ENCODE measurements around the gene CSMD2. TPM values are rescaled to one million over a fixed set of nuclear protein-coding genes. Genes with fewer than 3 reads are reported as not detected.

CSMD2 gene
- total RNA-seq, 1 donor from 2014 or later = 2.6 TPM

- Histone ChIP-seq H3F3A (ENCODE audit: low read depth) (peaks cover 17% of the 10 kb centered on the region), H3K4me2 (peak overlapping the region; percentile 41)
- H3K36me3 Mint-ChIP-seq = no peaks in the 10 kb centered on the region
Observed at GRCh38 chr1:33997127-33998036, 167.6 kb downstream of the CSMD2 start.

GRCh38 chr1:33996281-33996680 lies 168.7 kb downstream of the CSMD2 start:
- Histone ChIP-seq H3K36me3 (no peaks in the 10 kb centered on the region), H3K79me2 (ENCODE audit: low read depth) (no peaks in the 10 kb centered on the region), H3K4me1 (peaks cover 35% of the 10 kb centered on the region), H3K27ac (no peak overlapping the region), H3K27me3 (no peaks in the 10 kb centered on the region), H3K4me3 (no peak overlapping the region), H2AFZ (replicated peaks) (no peak overlapping the region), H3K9ac (no peak overlapping the region), H4K20me1 (ENCODE audit: low read depth) (no peaks in the 10 kb centered on the region), H3F3A (ENCODE audit: low read depth) (peaks cover 17% of the 10 kb centered on the region), H3K9me3 (ENCODE audit: low read depth) (no peaks in the 10 kb centered on the region), H3K4me2 (no peak overlapping the region)
- no peak for DNase-seq (ENCODE audit: low spot score)
- TF ChIP-seq EZH2phosphoT487 (IDR thresholded peaks at IDR 0.05) (no peak), EZH2 (IDR thresholded peaks at IDR 0.05) (no peak)
- TF ChIP-seq, protein P1, sequence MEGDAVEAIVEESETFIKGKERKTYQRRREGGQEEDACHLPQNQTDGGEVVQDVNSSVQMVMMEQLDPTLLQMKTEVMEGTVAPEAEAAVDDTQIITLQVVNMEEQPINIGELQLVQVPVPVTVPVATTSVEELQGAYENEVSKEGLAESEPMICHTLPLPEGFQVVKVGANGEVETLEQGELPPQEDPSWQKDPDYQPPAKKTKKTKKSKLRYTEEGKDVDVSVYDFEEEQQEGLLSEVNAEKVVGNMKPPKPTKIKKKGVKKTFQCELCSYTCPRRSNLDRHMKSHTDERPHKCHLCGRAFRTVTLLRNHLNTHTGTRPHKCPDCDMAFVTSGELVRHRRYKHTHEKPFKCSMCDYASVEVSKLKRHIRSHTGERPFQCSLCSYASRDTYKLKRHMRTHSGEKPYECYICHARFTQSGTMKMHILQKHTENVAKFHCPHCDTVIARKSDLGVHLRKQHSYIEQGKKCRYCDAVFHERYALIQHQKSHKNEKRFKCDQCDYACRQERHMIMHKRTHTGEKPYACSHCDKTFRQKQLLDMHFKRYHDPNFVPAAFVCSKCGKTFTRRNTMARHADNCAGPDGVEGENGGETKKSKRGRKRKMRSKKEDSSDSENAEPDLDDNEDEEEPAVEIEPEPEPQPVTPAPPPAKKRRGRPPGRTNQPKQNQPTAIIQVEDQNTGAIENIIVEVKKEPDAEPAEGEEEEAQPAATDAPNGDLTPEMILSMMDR (IDR thresholded peaks at IDR 0.05) = no peak
- H3K27ac Mint-ChIP-seq = no peak overlapping the region
- H3K9me3 Mint-ChIP-seq = no peaks in the 10 kb centered on the region
- no peaks in the 10 kb centered on the region for H3K36me3 Mint-ChIP-seq
- peaks cover 22% of the 10 kb centered on the region for H3K4me1 Mint-ChIP-seq
- H3K27me3 Mint-ChIP-seq (ENCODE audit: insufficient read depth, low read depth) = peaks cover 2% of the 10 kb centered on the region
- no peak overlapping the region for H3K4me3 Mint-ChIP-seq

More at GRCh38 chr1:33997127-33998036, 167.6 kb downstream of the CSMD2 start:
- Mint-ChIP-seq H3K27ac (no peak overlapping the region), H3K27me3 (ENCODE audit: insufficient read depth, low read depth) (no peaks in the 10 kb centered on the region), H3K4me3 (peak overlapping the region; percentile 32), H3K4me1 (peaks cover 22% of the 10 kb centered on the region), H3K9me3 (no peaks in the 10 kb centered on the region)
- H3K9ac ChIP-seq = no peak overlapping the region
- H3K36me3 ChIP-seq = no peaks in the 10 kb centered on the region
- no peaks in the 10 kb centered on the region for H4K20me1 ChIP-seq (ENCODE audit: low read depth)
- H3K27ac ChIP-seq = no peak overlapping the region
- no peak for DNase-seq (ENCODE audit: low spot score)
- peaks cover 35% of the 10 kb centered on the region for H3K4me1 ChIP-seq
- no peak overlapping the region for H3K4me3 ChIP-seq
- H3K27me3 ChIP-seq = no peaks in the 10 kb centered on the region
- no peaks in the 10 kb centered on the region for H3K9me3 ChIP-seq (ENCODE audit: low read depth)
- H2AFZ ChIP-seq (replicated peaks) = no peak overlapping the region
- no peaks in the 10 kb centered on the region for H3K79me2 ChIP-seq (ENCODE audit: low read depth)
- TF ChIP-seq, protein P1 (IDR thresholded peaks at IDR 0.05) = no peak
- TF ChIP-seq EZH2phosphoT487 (IDR thresholded peaks at IDR 0.05) (no peak), EZH2 (IDR thresholded peaks at IDR 0.05) (no peak)

- H3K36me3 Mint-ChIP-seq = no peaks in the 10 kb centered on the region
- Histone ChIP-seq H2AFZ (replicated peaks) (no peak overlapping the region), H3K27me3 (no peaks in the 10 kb centered on the region), H3K4me2 (no peak overlapping the region), H3K79me2 (ENCODE audit: low read depth) (no peaks in the 10 kb centered on the region), H3K4me1 (peaks cover 11% of the 10 kb centered on the region), H4K20me1 (ENCODE audit: low read depth) (no peaks in the 10 kb centered on the region), H3K36me3 (no peaks in the 10 kb centered on the region), H3K27ac (no peak overlapping the region), H3K4me3 (no peak overlapping the region), H3K9me3 (ENCODE audit: low read depth) (no peaks in the 10 kb centered on the region), H3K9ac (no peak overlapping the region), H3F3A (ENCODE audit: low read depth) (peaks cover 7% of the 10 kb centered on the region)
- DNase-seq (ENCODE audit: low spot score) = no peak
- peaks cover 11% of the 10 kb centered on the region for H3K4me1 Mint-ChIP-seq
- H3K9me3 Mint-ChIP-seq = no peaks in the 10 kb centered on the region
- no peak overlapping the region for H3K27ac Mint-ChIP-seq
- peaks cover 2% of the 10 kb centered on the region for H3K27me3 Mint-ChIP-seq (ENCODE audit: insufficient read depth, low read depth)
- H3K4me3 Mint-ChIP-seq = no peak overlapping the region
- TF ChIP-seq, protein P1 (IDR thresholded peaks at IDR 0.05) = no peak
- no peak for TF ChIP-seq EZH2phosphoT487 (IDR thresholded peaks at IDR 0.05)
- no peak for TF ChIP-seq EZH2 (IDR thresholded peaks at IDR 0.05)
Observed at GRCh38 chr1:33993301-33993700, 171.7 kb downstream of the CSMD2 start.

All from neural progenitor cell (in vitro differentiated cells).